Ishikawa (cell line): ENCODE data around the gene ST6GALNAC2.

Experiments
- CEBPB ChIP-seq: IDR thresholded peaks from 2 replicates; pipeline ENCODE4 v1.6.1; 2012
- EGR1 ChIP-seq: IDR thresholded peaks from 2 replicates; pipeline ENCODE4 v1.6.1; 2012
- EP300 ChIP-seq: IDR thresholded peaks from 2 replicates; pipeline ENCODE4 v1.6.1; 2012; ENCODE audit warnings: borderline replicate concordance
- MAX ChIP-seq: IDR thresholded peaks from 2 replicates; pipeline ENCODE4 v1.6.1; 2012
- TAF1 ChIP-seq: IDR thresholded peaks from 2 replicates; pipeline ENCODE4 v1.6.1; 2012; ENCODE audit warnings: low read depth, mild to moderate bottlenecking
- TCF12 ChIP-seq: IDR thresholded peaks from 2 replicates; pipeline ENCODE4 v1.6.1; 2012; ENCODE audit warnings: low read depth
- TEAD4 ChIP-seq: IDR thresholded peaks from 2 replicates; pipeline ENCODE4 v1.6.1; 2012
- USF1 ChIP-seq: IDR thresholded peaks from 2 replicates; pipeline ENCODE4 v1.6.1; 2012
- ZBTB7A ChIP-seq: IDR thresholded peaks from 2 replicates; pipeline ENCODE4 v1.6.1; 2012; ENCODE audit warnings: low read depth

GRCh38 chr17:76537288-76537577 lies 48.4 kb downstream of the ST6GALNAC2 start:
- no peak for TF ChIP-seq EP300
- TF ChIP-seq TEAD4, result no peak
- no peak for TF ChIP-seq CEBPB
- TF ChIP-seq MAX, result no peak
- no peak for TF ChIP-seq TCF12
- TF ChIP-seq USF1, result no peak
- no peak for TF ChIP-seq EGR1
- no peak for TF ChIP-seq ZBTB7A
- no peak for TF ChIP-seq TAF1
